SK-MEL-5 (cell line): ENCODE data around the gene LRP1. TPM values are rescaled to one million over a fixed set of nuclear protein-coding genes. Genes with fewer than 3 reads are reported as not detected.

Experiments used
- DNase-seq: peaks from one replicate; pipeline ENCODE4 v3.0.0-alpha.2; 2016; ENCODE audit warnings: low read depth, low spot score
- in situ Hi-C: cut with HindIII; loops from 2 replicates; pipeline ENCODE4 v1.10.0; 2016; ENCODE audit warnings: low sequenced_read_pairs, high pct_unique_total_duplicates, low pct_unique_long_range_greater_than_20kb
- total RNA-seq: library from RNA; depleted of rRNA; stranded (reverse); fragments of >200 nt; shearing (Covaris generic); gene quantifications from 2 replicates; pipeline ENCODE4 v1.2.3, GENCODE V29; 2014

The LRP1 gene
- total RNA-seq, 1 experiment from 2014 or later = 4.2 TPM

DNA sequence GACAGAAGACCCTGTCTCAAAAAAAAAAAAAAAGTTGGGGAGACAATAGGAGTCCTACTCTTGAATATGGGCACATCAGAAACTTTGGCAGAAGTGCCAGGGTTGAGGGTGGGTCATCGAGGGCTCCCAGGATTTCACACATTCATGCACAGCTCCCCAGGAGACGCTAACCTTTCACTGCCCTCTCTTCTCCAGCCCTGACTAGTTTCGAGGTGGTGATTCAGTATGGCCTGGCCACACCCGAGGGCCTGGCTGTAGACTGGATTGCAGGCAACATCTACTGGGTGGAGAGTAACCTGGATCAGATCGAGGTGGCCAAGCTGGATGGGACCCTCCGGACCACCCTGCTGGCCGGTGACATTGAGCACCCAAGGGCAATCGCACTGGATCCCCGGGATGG lies 48.6 kb downstream of the LRP1 start:
- in situ Hi-C loops = no loop called here

DNA sequence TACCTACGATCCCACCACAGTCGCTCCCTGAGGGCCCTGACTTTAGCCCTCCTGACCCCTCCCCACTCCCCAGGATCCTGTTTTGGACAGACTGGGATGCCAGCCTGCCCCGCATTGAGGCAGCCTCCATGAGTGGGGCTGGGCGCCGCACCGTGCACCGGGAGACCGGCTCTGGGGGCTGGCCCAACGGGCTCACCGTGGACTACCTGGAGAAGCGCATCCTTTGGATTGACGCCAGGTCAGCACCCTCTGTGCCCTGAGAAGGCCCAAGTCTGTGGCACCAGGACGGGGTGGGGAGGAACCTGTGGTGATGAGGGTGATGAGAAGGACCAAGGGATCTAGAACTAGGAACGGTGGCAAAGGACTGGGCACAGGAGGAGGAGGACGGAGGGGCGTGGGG lies 49.1 kb downstream of the LRP1 start:
- in situ Hi-C loops = no loop called here
- DNase-seq = no peak

More for the DNA sequence above, 48.6 kb downstream of the LRP1 start:
- DNase-seq = no peak

DNA sequence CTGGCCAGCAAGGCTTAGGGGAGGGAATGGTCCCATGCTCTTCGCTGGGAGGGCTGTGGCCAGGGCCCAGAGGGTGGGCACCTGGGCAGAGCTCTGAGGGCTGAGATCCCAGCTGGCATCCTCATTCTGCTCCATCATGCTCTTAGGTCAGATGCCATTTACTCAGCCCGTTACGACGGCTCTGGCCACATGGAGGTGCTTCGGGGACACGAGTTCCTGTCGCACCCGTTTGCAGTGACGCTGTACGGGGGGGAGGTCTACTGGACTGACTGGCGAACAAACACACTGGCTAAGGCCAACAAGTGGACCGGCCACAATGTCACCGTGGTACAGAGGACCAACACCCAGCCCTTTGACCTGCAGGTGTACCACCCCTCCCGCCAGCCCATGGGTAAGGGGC lies 49.9 kb downstream of the LRP1 start:
- in situ Hi-C loops = no loop called here
- DNase-seq = no peak

GRCh38 chr12:57179331-57180086 lies 51.2 kb downstream of the LRP1 start:
- no peak for DNase-seq
- in situ Hi-C loops = no loop called here

- in situ Hi-C loops = no loop called here
- DNase-seq = no peak
Observed at GRCh38 chr12:57180321-57180989, 52.2 kb downstream of the LRP1 start.

- DNase-seq = no peak
- in situ Hi-C loops = no loop called here
Observed at GRCh38 chr12:57181072-57181471, 52.8 kb downstream of the LRP1 start.

- DNase-seq = no peak
- in situ Hi-C loops = no loop called here
Observed at GRCh38 chr12:57181561-57182155, 53.4 kb downstream of the LRP1 start.

GRCh38 chr12:57182918-57183575 lies 54.8 kb downstream of the LRP1 start:
- peak; percentile 76 for DNase-seq
- in situ Hi-C loops = no loop called here

DNA sequence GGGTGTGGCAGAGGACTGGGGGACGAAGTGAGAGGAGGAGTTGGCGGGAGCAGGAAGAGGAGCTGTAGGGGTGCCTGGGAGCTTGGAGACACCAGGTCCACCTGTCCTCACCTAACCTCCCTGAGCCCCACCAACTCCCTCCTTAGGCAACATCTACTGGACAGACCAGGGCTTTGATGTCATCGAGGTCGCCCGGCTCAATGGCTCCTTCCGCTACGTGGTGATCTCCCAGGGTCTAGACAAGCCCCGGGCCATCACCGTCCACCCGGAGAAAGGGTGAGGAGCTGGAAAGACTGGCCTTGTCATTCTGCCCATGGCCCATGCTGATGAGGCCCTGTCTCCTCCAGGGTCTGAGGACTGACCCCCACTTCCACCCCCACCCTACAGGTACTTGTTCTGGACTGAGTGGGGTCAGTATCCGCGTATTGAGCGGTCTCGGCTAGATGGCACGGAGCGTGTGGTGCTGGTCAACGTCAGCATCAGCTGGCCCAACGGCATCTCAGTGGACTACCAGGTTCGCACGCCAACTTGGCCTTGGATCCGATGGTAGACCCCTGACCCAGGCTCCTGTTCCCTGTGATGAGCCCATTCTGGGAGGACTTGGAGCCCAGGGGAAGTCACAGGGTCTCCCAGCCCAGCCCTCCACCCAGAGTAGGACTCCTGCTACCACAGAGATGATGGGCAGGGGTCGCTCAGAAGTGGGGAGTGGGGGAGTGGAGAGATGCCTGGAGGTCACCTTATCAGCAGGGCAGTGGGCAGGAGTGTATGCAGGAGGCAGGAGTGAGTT lies 55.8 kb downstream of the LRP1 start:
- in situ Hi-C loops = no loop called here
- DNase-seq = no peak

- DNase-seq = no peak
- in situ Hi-C loops = no loop called here
Observed at GRCh38 chr12:57185403-57185802, 57.1 kb downstream of the LRP1 start.

DNA sequence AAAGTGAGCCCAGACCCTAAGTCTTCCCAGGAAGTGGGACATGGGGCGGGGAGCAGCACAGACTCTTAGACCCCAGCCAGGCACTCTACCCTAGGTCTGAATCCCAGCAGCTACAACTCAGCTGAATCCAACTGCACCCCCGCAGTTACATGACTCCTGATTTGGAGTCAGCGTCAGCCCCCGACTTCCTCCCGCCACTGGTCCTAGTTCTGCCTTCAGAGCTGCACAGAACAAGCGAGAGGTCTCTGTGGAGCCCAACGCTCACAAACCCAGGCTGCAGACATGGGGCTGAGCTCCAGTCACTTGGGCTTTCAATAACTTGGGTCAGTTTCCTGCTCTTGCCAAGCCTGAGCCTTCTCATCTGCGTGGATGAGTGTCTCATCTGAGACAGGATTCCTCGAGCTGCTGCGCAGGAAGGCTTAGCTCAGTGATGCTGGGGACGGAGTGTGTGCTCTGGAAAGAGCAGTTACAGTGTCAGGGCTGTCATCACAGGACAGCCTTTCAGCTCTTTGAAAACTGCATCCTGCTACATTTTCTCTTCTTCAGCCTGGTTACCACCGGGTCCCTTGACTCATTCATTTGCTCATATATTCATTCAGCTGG lies 57.7 kb downstream of the LRP1 start:
- in situ Hi-C loops = no loop called here
- no peak for DNase-seq

- DNase-seq = no peak
- in situ Hi-C loops = no loop called here
Observed at GRCh38 chr12:57187222-57188089, 59.2 kb downstream of the LRP1 start.

GRCh38 chr12:57188090-57188425 lies 59.8 kb downstream of the LRP1 start:
- in situ Hi-C loops = no loop called here
- no peak for DNase-seq

- no peak for DNase-seq
- in situ Hi-C loops = no loop called here
Observed at GRCh38 chr12:57190037-57190436, 61.8 kb downstream of the LRP1 start.

DNA sequence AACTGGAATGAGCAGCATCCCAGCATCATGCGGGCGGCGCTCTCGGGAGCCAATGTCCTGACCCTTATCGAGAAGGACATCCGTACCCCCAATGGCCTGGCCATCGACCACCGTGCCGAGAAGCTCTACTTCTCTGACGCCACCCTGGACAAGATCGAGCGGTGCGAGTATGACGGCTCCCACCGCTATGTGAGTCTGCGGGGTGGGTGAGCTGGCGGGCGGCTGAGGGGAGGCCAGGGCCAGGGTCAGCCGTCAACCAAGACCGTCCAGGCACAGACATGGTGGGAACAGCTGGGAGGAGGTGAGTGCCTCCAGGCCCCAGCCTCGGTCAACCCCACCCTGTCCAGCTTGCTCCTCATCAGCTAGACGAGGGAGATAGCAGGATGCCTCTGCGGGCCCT lies 62.5 kb downstream of the LRP1 start:
- in situ Hi-C loops = no loop called here

DNA sequence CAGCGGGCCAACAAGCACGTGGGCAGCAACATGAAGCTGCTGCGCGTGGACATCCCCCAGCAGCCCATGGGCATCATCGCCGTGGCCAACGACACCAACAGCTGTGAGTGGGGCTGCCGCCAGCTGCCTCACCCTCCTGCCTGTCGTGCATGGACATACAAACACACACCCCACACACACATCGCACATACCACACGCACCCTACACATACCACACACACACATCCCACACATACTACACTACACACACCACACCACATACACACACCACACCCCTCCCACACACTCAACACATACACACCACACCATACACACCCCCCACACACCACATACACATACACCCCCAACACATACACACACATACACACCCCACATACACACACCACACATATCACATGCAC lies 63.1 kb downstream of the LRP1 start:
- in situ Hi-C loops = no loop called here
- DNase-seq = no peak

More for the DNA sequence above, 62.5 kb downstream of the LRP1 start:
- no peak for DNase-seq

DNA sequence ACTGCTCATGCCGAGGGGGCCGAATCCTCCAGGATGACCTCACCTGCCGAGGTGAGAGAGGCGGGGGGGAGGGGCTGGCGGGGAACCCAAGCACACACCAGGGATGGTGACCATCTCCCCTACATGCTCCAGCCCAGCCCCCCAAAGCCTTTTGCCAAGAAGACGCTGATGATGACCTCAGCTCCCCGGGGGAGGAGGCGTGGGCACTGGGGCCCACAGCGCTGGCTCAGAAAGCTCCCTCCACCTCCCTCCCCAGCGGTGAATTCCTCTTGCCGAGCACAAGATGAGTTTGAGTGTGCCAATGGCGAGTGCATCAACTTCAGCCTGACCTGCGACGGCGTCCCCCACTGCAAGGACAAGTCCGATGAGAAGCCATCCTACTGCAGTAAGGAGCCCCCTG lies 64.6 kb downstream of the LRP1 start:
- DNase-seq = no peak
- in situ Hi-C loops = no loop called here
